OCI-M2 (cell line): ENCODE results near the gene ITPR1.

Experiments used
- DNase-seq: peaks from one replicate; lab custom pipeline; 2025; ENCODE audit not compliant: unreplicated experiment; lab: John Stamatoyannopoulos, UW

Gene ITPR1

GRCh38 chr3:4678320-4678719 is 185.2 kb downstream of the ITPR1 start:
- no peak for DNase-seq

DNA sequence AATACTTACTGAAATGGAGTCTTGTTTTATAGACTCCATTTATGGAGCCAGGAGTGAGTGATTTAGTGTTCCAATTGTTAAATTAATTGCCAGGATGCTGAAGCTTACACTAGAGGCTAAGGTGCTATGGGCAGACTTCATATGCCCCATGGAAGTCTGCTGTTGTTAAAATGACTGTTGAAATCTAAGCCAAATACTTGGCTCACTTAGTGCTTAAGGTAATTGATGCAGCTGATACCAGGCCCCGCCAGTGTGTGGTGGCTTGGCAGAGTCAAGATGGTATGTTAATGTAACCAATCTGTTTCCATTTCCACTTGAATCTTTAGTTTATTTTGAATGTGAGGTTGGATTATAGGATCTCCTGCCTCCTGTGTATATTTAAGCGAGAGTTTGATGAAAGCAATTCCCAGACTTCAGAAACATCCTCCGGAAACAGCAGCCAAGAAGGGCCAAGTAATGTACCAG is 187.1 kb downstream of the ITPR1 start:
- no peak for DNase-seq

DNA sequence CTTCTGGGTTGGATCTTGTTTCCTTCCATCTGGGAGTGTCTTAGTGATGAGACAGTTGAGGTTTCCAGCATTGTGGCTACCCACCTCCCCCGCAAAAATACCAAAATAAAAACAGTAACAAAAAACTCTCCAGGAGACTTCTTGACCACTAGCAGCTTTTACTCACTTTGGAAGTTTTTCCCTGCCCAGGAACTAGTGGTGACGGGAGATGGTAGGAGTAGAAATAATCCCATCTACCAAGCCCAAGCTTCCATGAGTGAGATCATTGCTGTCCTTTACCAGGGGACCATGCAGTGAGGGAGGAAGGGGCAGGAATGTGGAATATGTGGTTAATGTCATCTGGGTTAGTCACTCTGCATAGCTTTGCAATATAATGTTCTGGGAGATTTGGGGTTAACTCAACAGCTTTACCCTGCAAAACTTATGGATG is 187.7 kb downstream of the ITPR1 start:
- DNase-seq = no peak

DNA sequence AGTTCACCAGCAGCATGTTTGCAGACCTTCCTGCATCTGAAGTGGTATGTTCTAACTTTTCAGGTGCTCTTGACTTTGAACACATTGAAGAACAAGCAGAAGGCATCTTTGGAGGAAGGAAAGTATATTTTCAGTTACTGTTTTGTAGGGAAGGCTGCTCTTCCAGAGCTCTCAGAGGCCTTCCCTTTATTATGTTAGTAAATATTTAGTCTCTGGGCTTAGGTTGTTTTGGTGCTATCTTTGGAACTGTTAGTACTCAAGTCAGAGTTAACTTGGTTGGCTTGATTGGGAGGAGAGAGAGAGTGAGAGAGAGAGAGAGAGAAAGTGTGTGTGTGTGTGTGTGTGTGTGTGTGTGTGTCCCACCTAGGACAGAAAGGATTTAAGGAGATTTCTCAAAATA is 188.2 kb downstream of the ITPR1 start:
- no peak for DNase-seq

DNA sequence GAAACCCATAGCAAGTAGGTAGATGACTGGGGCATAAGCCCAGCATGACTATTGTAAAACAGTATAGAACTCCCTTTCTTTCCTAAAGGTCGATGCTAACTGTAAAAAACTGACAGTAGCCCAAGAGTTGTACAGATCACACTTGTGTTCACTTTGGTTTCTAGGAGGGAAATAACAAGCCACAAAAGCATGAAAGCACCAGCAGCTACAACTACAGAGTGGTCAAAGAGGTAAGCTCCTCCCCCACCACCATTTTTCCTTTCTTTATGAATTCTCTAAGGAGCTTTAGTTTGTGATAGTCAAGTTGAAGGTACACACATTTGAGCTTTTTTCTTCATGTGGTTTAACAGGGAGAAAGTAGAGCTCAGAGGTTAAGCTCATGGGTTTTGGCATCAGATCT is 191.0 kb downstream of the ITPR1 start:
- DNase-seq = no peak

GRCh38 chr3:4684976-4685375 is 191.8 kb downstream of the ITPR1 start:
- no peak for DNase-seq

DNA sequence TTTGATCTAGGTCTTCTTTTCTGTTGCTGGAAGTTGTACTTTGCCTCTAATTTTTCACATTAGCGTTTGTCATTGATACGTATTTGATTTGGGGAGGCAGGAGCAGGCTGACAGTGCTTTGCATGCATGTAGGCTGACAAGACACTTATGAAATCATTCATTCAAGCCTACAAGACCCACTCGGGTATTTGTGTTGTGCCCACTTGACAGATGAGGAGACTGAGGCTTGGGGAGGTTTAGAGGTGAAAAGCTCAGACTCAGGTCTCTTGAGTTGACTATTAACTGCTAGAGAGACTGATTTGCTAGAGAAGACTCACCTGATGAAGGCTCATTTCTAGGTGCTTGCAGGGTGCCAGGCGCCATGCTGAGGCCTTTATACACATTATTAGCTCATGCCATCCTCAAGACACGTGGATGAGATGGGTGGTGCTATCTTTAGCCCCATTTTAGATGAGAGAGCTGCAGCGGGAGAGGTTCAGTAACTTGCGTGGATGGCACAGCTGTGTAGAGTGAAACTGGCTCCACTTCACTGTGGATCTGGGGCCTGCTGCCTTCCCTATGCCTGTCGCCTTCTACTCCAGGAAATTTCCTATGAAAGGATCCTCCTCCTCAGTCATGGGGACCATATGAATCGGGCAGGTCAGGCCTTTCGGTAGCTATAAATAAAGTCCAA is 192.7 kb downstream of the ITPR1 start:
- no peak for DNase-seq

DNA sequence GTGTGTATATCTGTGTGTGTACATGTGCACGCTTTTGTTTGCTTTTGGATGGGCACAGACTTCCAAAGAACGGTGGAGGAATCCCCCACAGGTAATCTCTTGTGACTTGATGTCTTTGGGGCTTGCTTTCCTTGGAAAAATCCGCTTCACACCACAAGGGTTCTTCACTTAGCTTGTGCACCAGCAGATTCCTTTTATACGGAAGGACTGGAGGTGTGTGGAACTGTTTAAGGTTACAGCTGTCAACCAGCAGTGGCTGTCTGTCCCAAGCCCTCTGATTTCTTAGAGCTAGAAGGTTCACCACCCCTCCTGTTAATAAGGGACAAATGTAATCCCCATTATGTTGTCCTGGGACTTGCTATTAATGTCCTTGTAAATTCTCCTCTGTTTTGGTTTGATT is 193.5 kb downstream of the ITPR1 start:
- DNase-seq = no peak

GRCh38 chr3:4687167-4687566 is 194.0 kb downstream of the ITPR1 start:
- no peak for DNase-seq

DNA sequence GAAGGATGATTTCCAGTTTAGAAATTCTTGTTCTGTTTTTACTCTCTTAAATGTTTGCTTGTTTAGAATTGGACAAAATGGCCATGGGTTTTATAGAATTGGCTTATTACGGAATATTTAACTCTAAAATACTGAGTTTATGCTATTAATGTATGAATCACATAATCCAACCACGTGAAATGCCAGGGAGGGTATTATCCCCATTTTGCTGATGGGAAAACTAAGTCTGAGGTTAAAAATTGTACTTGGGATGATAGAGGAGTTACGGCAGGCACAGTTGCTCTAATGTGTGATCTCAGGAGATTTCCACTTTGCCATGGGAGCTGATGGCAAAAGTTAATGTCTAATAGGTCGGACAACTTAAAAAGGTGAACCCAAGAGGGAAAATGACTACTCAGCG is 194.4 kb downstream of the ITPR1 start:
- no peak for DNase-seq

DNA sequence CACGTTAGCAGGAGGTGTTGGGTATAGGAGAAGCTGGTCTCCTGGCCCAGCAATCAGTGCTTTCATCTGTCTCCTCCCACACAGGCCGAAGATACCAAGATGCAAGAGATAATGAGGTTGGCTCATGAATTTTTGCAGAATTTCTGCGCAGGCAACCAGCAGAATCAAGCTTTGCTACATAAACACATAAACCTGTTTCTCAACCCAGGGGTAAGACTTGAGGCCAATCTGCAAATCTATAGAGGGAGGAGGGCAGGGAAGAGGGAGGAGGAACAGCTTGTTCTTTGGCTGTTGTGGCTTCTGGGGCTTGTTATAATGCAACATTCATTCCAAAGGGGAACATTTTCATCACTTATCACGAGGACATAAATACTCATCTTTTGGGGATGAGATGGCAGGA is 195.3 kb downstream of the ITPR1 start:
- no peak for DNase-seq

GRCh38 chr3:4689021-4689420 is 195.9 kb downstream of the ITPR1 start:
- no peak for DNase-seq

DNA sequence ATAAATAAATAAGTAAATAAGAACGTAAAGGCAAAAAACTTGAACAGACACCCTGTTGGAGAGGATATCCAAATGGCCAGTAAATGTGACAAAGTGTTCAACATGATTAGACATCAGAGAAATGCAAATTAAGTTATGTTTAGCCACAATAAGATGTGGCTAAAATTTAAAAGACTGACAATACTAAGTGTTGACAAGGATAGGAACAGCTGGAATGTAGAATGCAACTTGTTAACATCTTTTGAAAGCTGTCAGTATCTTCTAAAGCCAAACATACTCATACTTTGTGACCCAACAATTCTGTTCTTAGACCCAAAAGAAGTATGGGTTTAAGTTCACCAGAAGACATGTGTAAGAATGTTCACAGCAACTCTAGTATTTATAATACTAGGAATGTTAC is 197.1 kb downstream of the ITPR1 start:
- no peak for DNase-seq

DNA sequence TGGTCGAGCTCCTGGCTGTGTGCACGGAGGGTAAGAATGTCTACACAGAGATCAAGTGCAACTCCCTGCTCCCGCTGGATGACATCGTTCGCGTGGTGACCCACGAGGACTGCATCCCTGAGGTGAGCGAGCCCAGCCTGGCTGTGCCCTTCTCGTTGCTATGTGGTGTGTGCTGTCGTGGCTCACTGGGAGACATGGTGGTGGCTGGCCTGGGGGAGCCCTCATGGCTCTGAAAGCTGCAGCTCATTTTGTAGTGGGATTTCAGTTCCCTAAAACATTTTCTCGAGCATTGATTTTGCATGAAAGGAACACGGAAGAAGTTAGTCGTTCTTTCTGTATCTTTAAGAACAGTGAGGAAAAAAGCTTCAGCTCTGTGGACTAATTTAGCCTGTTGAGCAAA is 200.5 kb downstream of the ITPR1 start:
- DNase-seq = no peak

DNA sequence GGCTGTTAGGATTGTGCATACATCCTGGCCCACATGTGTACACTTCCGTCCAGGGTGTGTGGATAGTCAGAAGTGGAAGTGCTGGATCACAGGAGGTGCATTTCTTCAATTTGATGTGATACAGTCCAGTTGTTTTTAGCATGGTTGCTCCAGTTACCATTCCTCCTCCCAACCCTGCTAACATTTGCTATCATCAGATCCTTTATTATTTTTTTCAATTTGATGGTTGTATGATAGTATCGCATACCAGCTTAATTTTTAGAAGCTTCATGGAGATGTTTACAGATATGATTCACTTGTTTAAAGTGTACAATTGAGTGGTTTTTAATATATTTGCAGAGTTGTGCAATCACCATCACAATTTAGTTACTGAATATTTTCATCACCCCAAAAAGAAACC is 202.7 kb downstream of the ITPR1 start:
- DNase-seq = no peak

DNA sequence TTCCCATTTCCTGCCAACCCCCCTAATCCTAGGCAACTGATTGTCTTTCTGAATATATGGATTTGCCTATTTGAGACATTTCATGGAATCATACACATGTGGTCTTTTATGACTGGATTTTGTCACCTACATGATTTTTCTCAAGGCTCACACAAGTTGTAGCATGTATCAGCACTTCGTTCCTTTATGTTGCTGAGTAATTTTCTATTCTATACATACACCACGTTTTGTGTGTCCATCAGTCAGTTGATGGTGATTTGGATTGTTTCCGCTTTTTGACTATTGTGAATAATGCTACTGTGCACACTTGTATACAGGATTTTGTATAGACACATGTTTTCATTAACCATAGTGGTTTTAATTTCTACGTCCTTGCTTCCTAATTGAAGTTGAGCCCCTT is 203.1 kb downstream of the ITPR1 start:
- no peak for DNase-seq

DNA sequence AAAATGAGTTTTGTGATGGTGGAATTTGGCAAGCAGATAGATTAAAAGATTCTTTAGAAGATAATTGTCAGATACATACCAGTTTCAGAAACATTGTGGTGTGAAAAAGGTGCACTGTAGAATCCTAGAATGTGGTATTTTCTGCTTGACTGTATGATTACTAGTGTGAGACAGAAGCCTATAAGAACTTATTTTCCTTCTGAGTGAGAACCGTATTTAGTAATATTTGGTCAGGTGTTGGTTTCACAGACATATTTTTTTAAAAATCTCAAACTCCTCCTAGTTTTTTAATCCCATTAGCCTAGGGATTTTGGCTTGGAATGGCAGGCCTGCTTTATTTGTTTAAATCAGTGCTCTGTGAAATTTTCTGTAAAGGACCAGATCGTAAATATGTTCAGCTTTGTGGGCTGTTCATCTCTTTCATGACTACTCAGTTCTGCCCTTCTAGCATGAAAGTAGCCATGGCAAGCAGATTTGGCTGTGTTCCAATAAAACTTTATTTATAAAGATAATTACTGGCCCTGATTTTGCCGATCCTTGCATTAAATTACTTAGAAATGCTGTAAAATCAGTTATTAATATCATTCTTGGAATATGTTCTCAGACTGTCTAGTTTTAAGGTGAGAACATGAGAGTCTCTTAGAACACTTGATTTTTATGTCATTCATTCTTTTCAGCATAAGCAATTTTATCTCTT is 205.1 kb downstream of the ITPR1 start:
- no peak for DNase-seq

DNA sequence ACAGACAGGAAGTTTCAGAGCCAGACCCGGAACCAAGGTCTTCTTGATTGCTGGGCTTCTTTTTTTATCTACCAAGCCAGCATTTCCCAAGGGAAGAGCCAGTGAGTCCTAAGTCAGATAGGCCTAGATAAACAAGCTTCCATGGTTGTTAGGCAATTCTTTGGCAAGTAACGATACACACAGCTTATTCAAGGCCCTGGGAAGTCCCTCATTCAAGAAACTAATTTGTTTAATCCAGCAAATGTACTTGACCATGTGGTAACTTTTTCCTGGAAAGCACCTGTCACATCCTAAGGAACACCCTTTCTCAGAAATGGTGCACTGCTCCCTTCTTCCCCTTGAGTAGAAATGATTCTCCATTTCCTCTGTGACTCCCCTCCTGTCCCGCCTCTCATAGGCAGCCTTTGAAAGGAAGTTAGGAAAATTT is 209.9 kb downstream of the ITPR1 start:
- DNase-seq = no peak

DNA sequence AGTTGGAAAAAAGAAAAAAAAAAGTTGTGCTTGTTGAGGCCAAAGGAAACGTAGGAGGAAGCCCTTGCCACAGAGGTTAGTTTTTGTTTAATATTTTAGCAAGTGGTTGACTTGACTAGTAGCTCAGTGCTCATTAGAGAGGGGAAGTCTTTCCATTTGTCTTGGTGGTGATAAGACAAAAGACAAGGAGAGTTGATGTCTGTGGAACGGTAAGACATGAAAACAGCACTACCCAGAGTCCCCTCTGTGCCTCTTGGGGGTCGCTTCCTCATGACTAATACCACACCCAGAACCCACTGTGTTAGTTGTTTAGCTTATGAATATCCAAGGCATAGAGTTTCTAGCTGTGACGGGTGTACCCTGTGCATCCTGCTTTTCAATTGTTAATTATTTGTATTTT is 211.4 kb downstream of the ITPR1 start:
- DNase-seq = no peak

GRCh38 chr3:4707324-4707723 is 214.2 kb downstream of the ITPR1 start:
- no peak for DNase-seq

GRCh38 chr3:4708230-4708629 is 215.1 kb downstream of the ITPR1 start:
- DNase-seq = no peak

DNA sequence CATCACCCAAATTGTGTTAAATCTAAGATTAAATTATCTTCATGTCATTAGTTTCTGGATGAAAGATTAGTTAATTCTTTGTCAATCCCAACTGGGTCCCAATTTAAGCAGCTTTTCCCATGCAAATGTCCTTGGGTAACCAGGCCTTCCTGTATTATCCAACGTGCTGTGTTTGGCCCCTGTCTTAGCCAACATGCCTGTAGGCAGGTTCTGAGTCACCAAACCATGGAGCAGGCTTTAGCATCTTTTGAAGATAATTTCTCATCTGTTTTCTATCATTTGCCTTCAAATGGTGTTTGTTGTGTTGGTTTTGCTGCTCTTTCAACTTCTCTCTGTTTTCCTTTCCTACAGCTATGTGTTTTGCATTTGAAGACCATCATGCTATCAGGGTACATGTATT is 216.2 kb downstream of the ITPR1 start:
- no peak for DNase-seq

DNA sequence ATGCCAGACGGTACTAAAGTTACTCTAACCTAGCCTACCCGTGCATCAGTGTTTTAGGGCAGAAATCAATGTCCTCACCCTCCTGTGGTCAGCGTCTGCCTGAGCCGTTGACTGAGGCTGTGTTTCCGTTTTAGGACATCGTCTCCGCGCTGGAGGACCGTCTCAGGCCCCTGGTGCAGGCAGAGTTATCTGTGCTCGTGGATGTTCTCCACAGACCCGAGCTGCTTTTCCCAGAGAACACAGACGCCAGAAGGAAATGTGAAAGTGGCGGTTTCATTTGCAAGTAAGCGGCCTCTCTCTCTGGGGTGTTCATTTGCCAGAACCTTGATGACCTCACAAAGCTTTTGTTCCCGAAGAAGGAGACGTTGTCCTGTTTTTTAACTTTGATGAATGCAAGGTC is 217.0 kb downstream of the ITPR1 start:
- no peak for DNase-seq
